Mucosa of gallbladder (tissue), 1 donor: Measurements from ENCODE around the gene NIN. TPM values are rescaled to one million over a fixed set of nuclear protein-coding genes. Genes with fewer than 3 reads are reported as not detected.

ENCODE experiments used
- DNase-seq: peaks from one replicate; pipeline ENCODE4 v3.0.0-alpha.2; 2020; ENCODE audit warnings: low spot score
- total RNA-seq: library from RNA; stranded (reverse); gene quantifications from one replicate; pipeline ENCODE4 v1.2.1, GENCODE V29; 2021
- donor health status: DM: no; HTN: no; CAD: no.

Gene NIN
- total RNA-seq, 1 donor from 2014 or later, result 28.3 TPM

GRCh38 chr14:50839691-50840090 is 8.7 kb upstream of the NIN start:
- DNase-seq, result no peak

GRCh38 chr14:50839048-50839447 is 8.1 kb upstream of the NIN start:
- DNase-seq, result no peak

GRCh38 chr14:50837850-50838470 is 7.0 kb upstream of the NIN start:
- no peak for DNase-seq

GRCh38 chr14:50837271-50837670 is 6.3 kb upstream of the NIN start:
- DNase-seq, result no peak

GRCh38 chr14:50836515-50836914 is 5.6 kb upstream of the NIN start:
- no peak for DNase-seq

- no peak for DNase-seq
Measured at GRCh38 chr14:50835280-50835679, 4.3 kb upstream of the NIN start.

- DNase-seq, result no peak
Measured at GRCh38 chr14:50834802-50835276, 3.9 kb upstream of the NIN start.

GRCh38 chr14:50832935-50833630 is 2.1 kb upstream of the NIN start:
- DNase-seq, result no peak

- DNase-seq, result no peak
Measured at GRCh38 chr14:50831726-50832168, 785 bp upstream of the NIN start.

GRCh38 chr14:50830044-50830931 is 674 bp downstream of the NIN start:
- DNase-seq, result peak; percentile 33

GRCh38 chr14:50829489-50830043 is 1.4 kb downstream of the NIN start:
- no peak for DNase-seq

- DNase-seq, result no peak
Measured at GRCh38 chr14:50828721-50829488, 2.1 kb downstream of the NIN start.

- no peak for DNase-seq
Measured at GRCh38 chr14:50826681-50827080, 4.3 kb downstream of the NIN start.

- DNase-seq, result no peak
Measured at GRCh38 chr14:50825307-50825706, 5.7 kb downstream of the NIN start.

GRCh38 chr14:50823762-50824636 is 7.0 kb downstream of the NIN start:
- DNase-seq, result no peak

GRCh38 chr14:50823051-50823761 is 7.8 kb downstream of the NIN start:
- no peak for DNase-seq

- DNase-seq, result no peak
Measured at GRCh38 chr14:50822501-50823042, 8.4 kb downstream of the NIN start.

- DNase-seq, result peak; percentile 27
Measured at GRCh38 chr14:50821510-50822464, 9.2 kb downstream of the NIN start.
